Caco-2 (cell line): ENCODE results near the gene HLF. TPM values are rescaled to one million over a fixed set of nuclear protein-coding genes. Genes with fewer than 3 reads are reported as not detected.

Experiments used
- BruUV-seq: library from RNA; stranded (reverse); fragments of 400-500 nt; replicated peaks from 2 replicates; lab custom pipeline; 2021; lab: Mats Ljungman, UMichigan
- CTCF ChIA-PET: fragments of 300-600 bp; sonication (Branson Sonifier 250); formaldehyde crosslinking; loops from one replicate; lab custom pipeline; 2022; ENCODE audit warnings: antibody characterized with exemption; lab: Charles Lee
- POLR2A ChIA-PET: fragments of 300-600 bp; sonication (Branson Sonifier 250); formaldehyde crosslinking; loops from one replicate; lab custom pipeline; 2022; ENCODE audit warnings: antibody characterized with exemption; lab: Charles Lee
- DNase-seq, 2 experiments: peaks; one replicate each; pipeline versions ENCODE4 v3.0.0 to v3.0.0-alpha.2; 2020 to 2022
- H3K27me3 ChIP-seq: replicated peaks from 2 replicates; pipeline ENCODE4 v1.6.0; 2011; ENCODE audit warnings: low read length; ENCODE audit not compliant: control insufficient read depth, insufficient read depth
- H3K36me3 ChIP-seq: 2 replicates; pipeline ENCODE4 v1.5.1; 2011; ENCODE audit warnings: low read length; ENCODE audit not compliant: control insufficient read depth, insufficient read depth
- H3K4me1 ChIP-seq: fragments of 250-450 bp; sonication (Bioruptor Pico); 2 replicates; pipeline ENCODE4 v1.5.1; 2020; ENCODE audit warnings: mild to moderate bottlenecking
- H3K4me3 ChIP-seq: 2 replicates; pipeline ENCODE4 v1.5.1; 2011; ENCODE audit warnings: low read depth, mild to moderate bottlenecking, control low read depth, low read length
- H3K9me3 ChIP-seq: fragments of 250-450 bp; sonication (Bioruptor Pico); 2 replicates; pipeline ENCODE4 v1.5.1; 2020; ENCODE audit warnings: mild to moderate bottlenecking, moderate library complexity
- H3K27ac Mint-ChIP-seq: one replicate; pipeline ENCODE4 v1.8.0; 2022; ENCODE audit warnings: mixed read lengths; ENCODE audit not compliant: unreplicated experiment
- H3K27me3 Mint-ChIP-seq: one replicate; pipeline ENCODE4 v1.8.0; 2022; ENCODE audit warnings: mixed read lengths; ENCODE audit not compliant: insufficient read depth, unreplicated experiment
- H3K36me3 Mint-ChIP-seq: one replicate; pipeline ENCODE4 v1.8.0; 2022; ENCODE audit warnings: mild to moderate bottlenecking, mixed read lengths; ENCODE audit not compliant: insufficient read depth, unreplicated experiment
- H3K4me1 Mint-ChIP-seq: one replicate; pipeline ENCODE4 v1.8.0; 2022; ENCODE audit warnings: low read depth, mixed read lengths; ENCODE audit not compliant: unreplicated experiment
- H3K4me3 Mint-ChIP-seq: one replicate; pipeline ENCODE4 v1.8.0; 2022; ENCODE audit warnings: mild to moderate bottlenecking, moderate library complexity, mixed read lengths; ENCODE audit not compliant: unreplicated experiment
- H3K9me3 Mint-ChIP-seq: one replicate; pipeline ENCODE4 v1.8.0; 2022; ENCODE audit warnings: mixed read lengths; ENCODE audit not compliant: unreplicated experiment
- CTCF ChIP-seq, 2 experiments: fragments of 200-600 bp in 1 of 2; IDR thresholded peaks; 1 replicate in 1 of 2; 2 replicates in 1 of 2; pipeline versions ENCODE4 v1.5.1 to v1.8.0; 2011 to 2022; ENCODE audit warnings: antibody characterized with exemption in 1 of 2, control low read depth in 1 of 2, inconsistent platforms in 1 of 2, low read depth in 1 of 2, low read length in 1 of 2, mild to moderate bottlenecking in 1 of 2, moderate library complexity in 1 of 2; ENCODE audit not compliant: insufficient read depth in 1 of 2, severe bottlenecking in 1 of 2, unreplicated experiment in 1 of 2
- intact Hi-C: fragments of 100-400 bp; cut with micrococcal nuclease; formaldehyde crosslinking; loops from one replicate; pipeline ENCODE4 v1.10.0; 2022; ENCODE audit not compliant: unreplicated experiment
- total RNA-seq: library from RNA; stranded (reverse); gene quantifications from 2 replicates; pipeline ENCODE4 v1.2.3, GENCODE V29; 2022

HLF gene
- total RNA-seq, 1 experiment from 2014 or later = 19.8 TPM

DNA sequence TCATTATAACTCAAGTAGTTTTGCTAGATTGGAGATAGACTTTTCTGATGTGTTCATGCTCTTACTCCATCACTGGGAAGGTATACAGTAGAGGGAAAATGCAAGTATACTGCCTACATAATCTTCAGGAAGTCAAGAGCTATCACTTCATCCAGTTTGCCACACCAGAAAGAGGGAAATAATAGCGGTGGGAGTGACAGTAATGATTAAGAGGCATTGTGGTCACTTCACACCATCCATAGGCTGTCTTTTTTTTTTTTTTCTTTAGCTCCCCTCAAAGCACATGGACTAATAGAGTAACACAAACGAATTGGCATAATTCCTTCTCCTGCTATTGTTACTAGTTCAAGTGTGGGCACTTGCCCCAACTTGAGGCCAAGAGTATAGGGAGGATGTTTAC lies 28.4 kb upstream of the HLF start:
- Histone ChIP-seq H3K36me3 (no peaks in the 10 kb centered on the region), H3K4me1 (no peaks in the 10 kb centered on the region), H3K27me3 (no peaks in the 10 kb centered on the region), H3K9me3 (no peaks in the 10 kb centered on the region), H3K4me3 (no peak overlapping the region)
- intact Hi-C loops = loop anchor here (5.0 to 10.0 kb wide), 2 partner anchors 111 to 242 kb away; no protein-coding TSS in a partner anchor
- Mint-ChIP-seq H3K27me3 (no peaks in the 10 kb centered on the region), H3K4me1 (peaks cover 16% of the 10 kb centered on the region), H3K27ac (no peak overlapping the region), H3K36me3 (peaks cover 11% of the 10 kb centered on the region), H3K4me3 (no peak overlapping the region), H3K9me3 (no peaks in the 10 kb centered on the region)
- no peak for DNase-seq
- no TSS peak for BruUV-seq
- CTCF ChIA-PET = no interaction called here
- TF ChIP-seq CTCF (IDR thresholded peaks at IDR 0.05; ENCODE audit: insufficient read depth in 1 of 2, low read depth in 1 of 2, low read length in 1 of 2, severe bottlenecking in 1 of 2, unreplicated experiment in 1 of 2) = no peak
- POLR2A ChIA-PET = interaction anchor here (0.5 kb wide), 1 partner anchor 21 kb away, joined by 3 read pairs; no protein-coding TSS in a partner anchor

GRCh38 chr17:55237268-55237667 lies 27.5 kb upstream of the HLF start:
- intact Hi-C loops = loop anchor here (5.0 to 10.0 kb wide), 2 partner anchors 110 to 242 kb away; no protein-coding TSS in a partner anchor
- DNase-seq = no peak
- no peak for TF ChIP-seq CTCF (IDR thresholded peaks at IDR 0.05; ENCODE audit: insufficient read depth in 1 of 2, low read depth in 1 of 2, low read length in 1 of 2, severe bottlenecking in 1 of 2, unreplicated experiment in 1 of 2)
- Histone ChIP-seq H3K9me3 (no peaks in the 10 kb centered on the region), H3K36me3 (no peaks in the 10 kb centered on the region), H3K4me1 (no peaks in the 10 kb centered on the region), H3K4me3 (no peak overlapping the region), H3K27me3 (no peaks in the 10 kb centered on the region)
- H3K27ac Mint-ChIP-seq = no peak overlapping the region
- ChIA-PET POLR2A (no interaction called here), CTCF (no interaction called here)
- H3K36me3 Mint-ChIP-seq = peaks cover 11% of the 10 kb centered on the region
- H3K4me1 Mint-ChIP-seq = peaks cover 16% of the 10 kb centered on the region
- no TSS peak for BruUV-seq
- no peaks in the 10 kb centered on the region for H3K9me3 Mint-ChIP-seq
- H3K4me3 Mint-ChIP-seq = peak overlapping the region; percentile 81
- H3K27me3 Mint-ChIP-seq = no peaks in the 10 kb centered on the region

GRCh38 chr17:55237841-55238178 lies 26.9 kb upstream of the HLF start:
- H3K27ac Mint-ChIP-seq = no peak overlapping the region
- H3K4me3 Mint-ChIP-seq = peak overlapping the region; percentile 81
- CTCF ChIA-PET = interaction anchor here (0.6 to 1.6 kb wide), 10 partner anchors 8 to 498 kb away, joined by 3 to 14 read pairs (median 6); partner anchors contain the start of gene HLF

More at GRCh38 chr17:55237841-55238178, 26.9 kb upstream of the HLF start:
- Histone ChIP-seq H3K4me1 (no peaks in the 10 kb centered on the region), H3K9me3 (no peaks in the 10 kb centered on the region), H3K4me3 (peak overlapping the region; percentile 47), H3K36me3 (no peaks in the 10 kb centered on the region), H3K27me3 (no peaks in the 10 kb centered on the region)
- BruUV-seq = TSS peak; percentile 96
- POLR2A ChIA-PET = interaction anchor here (0.6 to 1.6 kb wide), 11 partner anchors 9 to 1689 kb away, joined by 3 to 24 read pairs (median 6); partner anchors contain the start of gene HLF
- TF ChIP-seq CTCF (IDR thresholded peaks at IDR 0.05; ENCODE audit: insufficient read depth in 1 of 2, low read depth in 1 of 2, low read length in 1 of 2, severe bottlenecking in 1 of 2, unreplicated experiment in 1 of 2) = no peak
- Mint-ChIP-seq H3K9me3 (no peaks in the 10 kb centered on the region), H3K4me1 (peaks cover 16% of the 10 kb centered on the region), H3K27me3 (no peaks in the 10 kb centered on the region), H3K36me3 (peaks cover 11% of the 10 kb centered on the region)
- no peak for DNase-seq
- intact Hi-C loops = loop anchor here (1.0 to 10.0 kb wide), 5 partner anchors 26 to 243 kb away; partner anchors contain the start of gene HLF
